HepG2 (cell line): ENCODE results near the gene CDK5RAP1. TPM values are rescaled to one million over a fixed set of nuclear protein-coding genes. Genes with fewer than 3 reads are reported as not detected.
A peak's percentile ranks its signal among the peaks of the same experiment; 100 is the strongest.

Experiments
- ETV5 ChIP-seq: IDR thresholded peaks from 2 replicates; pipeline ENCODE4 v1.6.1; 2018; ENCODE audit warnings: missing biosample characterization, missing genetic modification reagents, inconsistent platforms, borderline replicate concordance
- FOXA1 ChIP-seq, 2 experiments: fragments of 450-650 bp in 1 of 2; sonication (generic) in 1 of 2; formaldehyde crosslinking in 1 of 2; IDR thresholded peaks; 2 replicates each; pipeline versions ENCODE4 v1.4.0 to v1.6.1; 2016 to 2020; ENCODE audit warnings: missing genetic modification reagents in 1 of 2
- GATA4 ChIP-seq: sonication (generic); IDR thresholded peaks from 2 replicates; pipeline ENCODE4 v1.6.1; 2016; ENCODE audit warnings: antibody characterized with exemption, low read depth, borderline replicate concordance
- PHF20 ChIP-seq: sonication (generic); formaldehyde crosslinking; IDR thresholded peaks from 2 replicates; pipeline ENCODE4 v1.5.0; 2020; ENCODE audit warnings: mild to moderate bottlenecking, missing genetic modification reagents
- SALL1 ChIP-seq: sonication (generic); formaldehyde crosslinking; IDR thresholded peaks from 2 replicates; pipeline ENCODE4 v1.8.0; 2022; ENCODE audit warnings: mild to moderate bottlenecking, missing genetic modification reagents
- SIX1 ChIP-seq: sonication (generic); formaldehyde crosslinking; IDR thresholded peaks from 2 replicates; pipeline ENCODE4 v1.4.0; 2020; ENCODE audit warnings: missing genetic modification reagents, borderline replicate concordance
- ZNF263 ChIP-seq: sonication (generic); formaldehyde crosslinking; IDR thresholded peaks from 2 replicates; pipeline ENCODE4 v1.4.0; 2020; ENCODE audit warnings: missing genetic modification reagents
- ZNF441 ChIP-seq: sonication (generic); formaldehyde crosslinking; IDR thresholded peaks from 2 replicates; pipeline ENCODE4 v1.7.0; 2021; ENCODE audit warnings: missing genetic modification reagents, borderline replicate concordance
- ZNF446 ChIP-seq: sonication (generic); formaldehyde crosslinking; IDR thresholded peaks from 2 replicates; pipeline ENCODE4 v1.5.0; 2020; ENCODE audit warnings: mild to moderate bottlenecking, missing genetic modification reagents
- ZNF572 ChIP-seq: sonication (generic); formaldehyde crosslinking; IDR thresholded peaks from 2 replicates; pipeline ENCODE4 v1.5.1; 2020; ENCODE audit warnings: mild to moderate bottlenecking, missing genetic modification reagents
- polyA plus RNA-seq, 8 experiments: library from polyadenylated mRNA; depleted of rRNA in 3 of 8; stranded (reverse) in 7 of 8; unstranded in 1 of 8; fragments of >200 nt; fragmentation: Illumina TruSeq in 4 of 8; extraction: Trizol in 4 of 8; gene quantifications; 2 replicates each; pipeline versions ENCODE4 v1.2.1 to v1.2.3, GENCODE V29; 2011 to 2016; ENCODE audit warnings: low read depth in 4 of 8, missing spikeins in 1 of 8, mixed read lengths in 1 of 8; ENCODE audit not compliant: insufficient read depth in 1 of 8
- total RNA-seq, 5 experiments: library from RNA; depleted of rRNA; stranded (reverse); fragments of >200 nt; fragmentation: Illumina TruSeq; extraction: Trizol; gene quantifications; 2 replicates each; pipeline ENCODE4 v1.2.3, GENCODE V29; 2016; ENCODE audit warnings: low read depth in 1 of 5
- TF ChIP-seq, protein P1 (sequence below): sonication (generic); formaldehyde crosslinking; IDR thresholded peaks from 2 replicates; pipeline ENCODE4 v1.4.0; 2020; ENCODE audit warnings: missing genetic modification reagents
- TF ChIP-seq, protein P2 (sequence below): sonication (generic); formaldehyde crosslinking; IDR thresholded peaks from 2 replicates; pipeline ENCODE4 v1.5.1; 2020; ENCODE audit warnings: mild to moderate bottlenecking, missing genetic modification reagents, moderate library complexity
- TF ChIP-seq, protein P3 (sequence below): sonication (generic); formaldehyde crosslinking; IDR thresholded peaks from 2 replicates; pipeline ENCODE4 v1.5.0; 2020; ENCODE audit warnings: mild to moderate bottlenecking, missing genetic modification reagents, moderate library complexity

CDK5RAP1 gene
- total and polyA plus RNA-seq, 2 of the 13 experiments (the other 11 are each of a cell fraction or from before 2014, with no cell fraction given) = 53.6 to 98.2 TPM

DNA sequence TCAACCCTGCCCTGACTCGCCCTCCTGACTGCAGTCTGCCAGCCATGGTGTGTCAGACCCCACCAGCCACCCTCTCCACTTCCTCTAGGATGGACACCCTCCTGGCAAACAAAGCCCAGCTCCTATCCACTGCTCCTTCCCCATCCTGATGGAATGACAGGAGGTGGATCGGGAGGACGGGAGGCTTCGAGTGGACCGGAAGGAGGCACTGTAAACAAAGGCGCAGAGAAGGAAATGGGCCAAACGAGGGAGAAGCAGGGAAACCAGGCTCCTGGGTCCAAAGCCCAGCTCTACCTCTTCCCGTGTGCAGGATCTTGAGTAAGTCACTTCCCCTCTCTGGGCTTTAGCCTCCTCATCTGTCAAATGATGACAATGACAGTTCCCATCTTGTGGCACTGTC, 78.1 kb downstream of the CDK5RAP1 start (continued):
- TF ChIP-seq ETV5 (CRISPR knock-in tag) (peak; percentile 75; the same call in 1 of the 2 replicates), SALL1 (CRISPR knock-in tag) (0 out of 2 replicates have a peak, but pooled peaks have one; percentile 34), GATA4 (no peak), ZNF572 (CRISPR knock-in tag) (no peak), SIX1 (CRISPR knock-in tag) (no peak), FOXA1 (IDR thresholded peaks at IDR 0.05) (no peak), FOXA1 (CRISPR knock-in tag; IDR thresholded peaks at IDR 0.05) (0 out of 2 replicates have a peak, but pooled peaks have one; percentile 19), ZNF446 (no peak), ZNF441 (CRISPR knock-in tag) (no peak), PHF20 (CRISPR knock-in tag) (no peak), ZNF263 (peak; percentile 30; the same call in 1 of the 2 replicates)
- TF ChIP-seq, protein P1, sequence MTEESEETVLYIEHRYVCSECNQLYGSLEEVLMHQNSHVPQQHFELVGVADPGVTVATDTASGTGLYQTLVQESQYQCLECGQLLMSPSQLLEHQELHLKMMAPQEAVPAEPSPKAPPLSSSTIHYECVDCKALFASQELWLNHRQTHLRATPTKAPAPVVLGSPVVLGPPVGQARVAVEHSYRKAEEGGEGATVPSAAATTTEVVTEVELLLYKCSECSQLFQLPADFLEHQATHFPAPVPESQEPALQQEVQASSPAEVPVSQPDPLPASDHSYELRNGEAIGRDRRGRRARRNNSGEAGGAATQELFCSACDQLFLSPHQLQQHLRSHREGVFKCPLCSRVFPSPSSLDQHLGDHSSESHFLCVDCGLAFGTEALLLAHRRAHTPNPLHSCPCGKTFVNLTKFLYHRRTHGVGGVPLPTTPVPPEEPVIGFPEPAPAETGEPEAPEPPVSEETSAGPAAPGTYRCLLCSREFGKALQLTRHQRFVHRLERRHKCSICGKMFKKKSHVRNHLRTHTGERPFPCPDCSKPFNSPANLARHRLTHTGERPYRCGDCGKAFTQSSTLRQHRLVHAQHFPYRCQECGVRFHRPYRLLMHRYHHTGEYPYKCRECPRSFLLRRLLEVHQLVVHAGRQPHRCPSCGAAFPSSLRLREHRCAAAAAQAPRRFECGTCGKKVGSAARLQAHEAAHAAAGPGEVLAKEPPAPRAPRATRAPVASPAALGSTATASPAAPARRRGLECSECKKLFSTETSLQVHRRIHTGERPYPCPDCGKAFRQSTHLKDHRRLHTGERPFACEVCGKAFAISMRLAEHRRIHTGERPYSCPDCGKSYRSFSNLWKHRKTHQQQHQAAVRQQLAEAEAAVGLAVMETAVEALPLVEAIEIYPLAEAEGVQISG (CRISPR knock-in tag) = 0 out of 2 replicates have a peak, but pooled peaks have one; percentile 3
- TF ChIP-seq, protein P2, sequence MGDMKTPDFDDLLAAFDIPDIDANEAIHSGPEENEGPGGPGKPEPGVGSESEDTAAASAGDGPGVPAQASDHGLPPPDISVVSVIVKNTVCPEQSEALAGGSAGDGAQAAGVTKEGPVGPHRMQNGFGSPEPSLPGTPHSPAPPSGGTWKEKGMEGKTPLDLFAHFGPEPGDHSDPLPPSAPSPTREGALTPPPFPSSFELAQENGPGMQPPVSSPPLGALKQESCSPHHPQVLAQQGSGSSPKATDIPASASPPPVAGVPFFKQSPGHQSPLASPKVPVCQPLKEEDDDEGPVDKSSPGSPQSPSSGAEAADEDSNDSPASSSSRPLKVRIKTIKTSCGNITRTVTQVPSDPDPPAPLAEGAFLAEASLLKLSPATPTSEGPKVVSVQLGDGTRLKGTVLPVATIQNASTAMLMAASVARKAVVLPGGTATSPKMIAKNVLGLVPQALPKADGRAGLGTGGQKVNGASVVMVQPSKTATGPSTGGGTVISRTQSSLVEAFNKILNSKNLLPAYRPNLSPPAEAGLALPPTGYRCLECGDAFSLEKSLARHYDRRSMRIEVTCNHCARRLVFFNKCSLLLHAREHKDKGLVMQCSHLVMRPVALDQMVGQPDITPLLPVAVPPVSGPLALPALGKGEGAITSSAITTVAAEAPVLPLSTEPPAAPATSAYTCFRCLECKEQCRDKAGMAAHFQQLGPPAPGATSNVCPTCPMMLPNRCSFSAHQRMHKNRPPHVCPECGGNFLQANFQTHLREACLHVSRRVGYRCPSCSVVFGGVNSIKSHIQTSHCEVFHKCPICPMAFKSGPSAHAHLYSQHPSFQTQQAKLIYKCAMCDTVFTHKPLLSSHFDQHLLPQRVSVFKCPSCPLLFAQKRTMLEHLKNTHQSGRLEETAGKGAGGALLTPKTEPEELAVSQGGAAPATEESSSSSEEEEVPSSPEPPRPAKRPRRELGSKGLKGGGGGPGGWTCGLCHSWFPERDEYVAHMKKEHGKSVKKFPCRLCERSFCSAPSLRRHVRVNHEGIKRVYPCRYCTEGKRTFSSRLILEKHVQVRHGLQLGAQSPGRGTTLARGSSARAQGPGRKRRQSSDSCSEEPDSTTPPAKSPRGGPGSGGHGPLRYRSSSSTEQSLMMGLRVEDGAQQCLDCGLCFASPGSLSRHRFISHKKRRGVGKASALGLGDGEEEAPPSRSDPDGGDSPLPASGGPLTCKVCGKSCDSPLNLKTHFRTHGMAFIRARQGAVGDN (CRISPR knock-in tag) = peak; percentile 20; the same call in 1 of the 2 replicates
- TF ChIP-seq, protein P3, sequence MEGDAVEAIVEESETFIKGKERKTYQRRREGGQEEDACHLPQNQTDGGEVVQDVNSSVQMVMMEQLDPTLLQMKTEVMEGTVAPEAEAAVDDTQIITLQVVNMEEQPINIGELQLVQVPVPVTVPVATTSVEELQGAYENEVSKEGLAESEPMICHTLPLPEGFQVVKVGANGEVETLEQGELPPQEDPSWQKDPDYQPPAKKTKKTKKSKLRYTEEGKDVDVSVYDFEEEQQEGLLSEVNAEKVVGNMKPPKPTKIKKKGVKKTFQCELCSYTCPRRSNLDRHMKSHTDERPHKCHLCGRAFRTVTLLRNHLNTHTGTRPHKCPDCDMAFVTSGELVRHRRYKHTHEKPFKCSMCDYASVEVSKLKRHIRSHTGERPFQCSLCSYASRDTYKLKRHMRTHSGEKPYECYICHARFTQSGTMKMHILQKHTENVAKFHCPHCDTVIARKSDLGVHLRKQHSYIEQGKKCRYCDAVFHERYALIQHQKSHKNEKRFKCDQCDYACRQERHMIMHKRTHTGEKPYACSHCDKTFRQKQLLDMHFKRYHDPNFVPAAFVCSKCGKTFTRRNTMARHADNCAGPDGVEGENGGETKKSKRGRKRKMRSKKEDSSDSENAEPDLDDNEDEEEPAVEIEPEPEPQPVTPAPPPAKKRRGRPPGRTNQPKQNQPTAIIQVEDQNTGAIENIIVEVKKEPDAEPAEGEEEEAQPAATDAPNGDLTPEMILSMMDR (CRISPR knock-in tag) = peak; percentile 57
